ENCODE measurements around the gene CXCL5.

The CXCL5 gene

DNA sequence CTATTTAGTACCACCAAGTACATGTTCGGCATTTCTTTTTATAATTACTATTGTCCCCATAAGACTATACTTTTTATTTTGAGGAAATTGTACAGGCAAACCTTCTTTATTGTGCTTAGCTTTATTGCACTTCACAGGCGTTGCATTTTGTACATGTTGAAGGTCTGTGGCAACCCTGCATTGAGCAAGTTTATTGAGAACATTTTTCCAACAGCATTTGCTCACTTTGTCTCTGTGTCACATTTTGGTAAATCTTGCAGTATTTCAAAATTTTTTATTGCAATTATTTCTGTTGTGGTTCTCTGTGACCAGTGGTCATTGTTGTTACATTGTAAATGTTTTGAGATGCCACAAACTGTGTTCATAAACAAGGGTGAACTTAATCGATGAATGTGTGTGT, 10.8 kb upstream of the CXCL5 start:
- ChIA-PET POLR2A (ENCODE audit: low non-redundant PET) (no interaction called here), CTCF (interaction anchor here (0.6 kb wide), 1 partner anchor 548 kb away, joined by 3 read pairs; no protein-coding TSS in a partner anchor)
- DNase-seq (ENCODE audit: low spot score) = no peak
- TF ChIP-seq, protein P1, sequence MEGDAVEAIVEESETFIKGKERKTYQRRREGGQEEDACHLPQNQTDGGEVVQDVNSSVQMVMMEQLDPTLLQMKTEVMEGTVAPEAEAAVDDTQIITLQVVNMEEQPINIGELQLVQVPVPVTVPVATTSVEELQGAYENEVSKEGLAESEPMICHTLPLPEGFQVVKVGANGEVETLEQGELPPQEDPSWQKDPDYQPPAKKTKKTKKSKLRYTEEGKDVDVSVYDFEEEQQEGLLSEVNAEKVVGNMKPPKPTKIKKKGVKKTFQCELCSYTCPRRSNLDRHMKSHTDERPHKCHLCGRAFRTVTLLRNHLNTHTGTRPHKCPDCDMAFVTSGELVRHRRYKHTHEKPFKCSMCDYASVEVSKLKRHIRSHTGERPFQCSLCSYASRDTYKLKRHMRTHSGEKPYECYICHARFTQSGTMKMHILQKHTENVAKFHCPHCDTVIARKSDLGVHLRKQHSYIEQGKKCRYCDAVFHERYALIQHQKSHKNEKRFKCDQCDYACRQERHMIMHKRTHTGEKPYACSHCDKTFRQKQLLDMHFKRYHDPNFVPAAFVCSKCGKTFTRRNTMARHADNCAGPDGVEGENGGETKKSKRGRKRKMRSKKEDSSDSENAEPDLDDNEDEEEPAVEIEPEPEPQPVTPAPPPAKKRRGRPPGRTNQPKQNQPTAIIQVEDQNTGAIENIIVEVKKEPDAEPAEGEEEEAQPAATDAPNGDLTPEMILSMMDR (conservative IDR thresholded peaks at IDR 0.05; ENCODE audit: low read depth) = no peak
- no peak overlapping the region for H3K27ac ChIP-seq

DNA sequence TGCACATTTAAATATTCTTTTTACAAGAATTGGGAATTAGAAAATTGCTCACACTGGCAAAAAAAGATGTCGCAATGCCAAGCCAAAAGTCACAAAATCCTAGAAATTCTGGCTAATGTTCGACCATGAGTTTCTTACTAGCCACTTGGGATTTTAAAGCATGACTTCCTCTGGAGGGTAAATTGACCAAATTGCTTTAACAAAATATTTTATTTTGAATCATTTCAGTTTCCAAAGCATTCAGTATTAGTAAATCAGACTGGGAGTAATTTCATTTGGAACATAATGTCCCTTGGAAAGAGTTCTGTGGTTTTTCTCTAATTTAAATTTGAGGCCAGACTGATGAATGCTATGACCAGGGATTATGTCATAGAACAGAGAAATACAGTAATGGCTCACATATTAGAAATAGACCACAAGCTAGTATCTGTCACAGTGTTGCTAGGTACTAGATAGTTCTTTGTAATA, 7.6 kb upstream of the CXCL5 start:
- no peak for DNase-seq (ENCODE audit: low spot score)
- no peak overlapping the region for H3K27ac ChIP-seq

DNA sequence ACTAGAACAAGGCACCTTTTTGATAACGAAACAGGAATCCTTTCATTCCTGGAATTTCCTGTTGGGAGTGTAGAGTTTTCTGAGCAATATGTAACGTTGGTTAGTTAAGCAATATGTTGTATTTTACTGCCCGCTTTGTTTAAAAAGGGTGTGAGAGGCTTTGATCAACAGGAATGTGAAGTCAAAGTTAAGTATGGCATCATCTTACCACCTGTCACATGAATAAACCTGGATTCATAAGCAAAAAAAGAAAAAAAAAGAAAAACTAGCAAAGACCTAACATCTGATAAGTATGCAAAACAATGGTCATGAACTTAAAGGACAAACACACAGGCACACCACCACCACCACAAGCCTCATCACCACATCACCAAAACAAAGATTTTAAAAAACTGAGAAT, 7.1 kb upstream of the CXCL5 start:
- peak; percentile 50 for DNase-seq (ENCODE audit: low spot score)
- TF ChIP-seq, protein P1 (conservative IDR thresholded peaks at IDR 0.05; ENCODE audit: low read depth) = no peak
- no peak overlapping the region for H3K27ac ChIP-seq
- POLR2A ChIA-PET (ENCODE audit: low non-redundant PET) = no interaction called here
- CTCF ChIA-PET = no interaction called here

More for the DNA sequence above, 7.6 kb upstream of the CXCL5 start:
- TF ChIP-seq, protein P1 (conservative IDR thresholded peaks at IDR 0.05; ENCODE audit: low read depth) = no peak
- POLR2A ChIA-PET (ENCODE audit: low non-redundant PET) = no interaction called here
- CTCF ChIA-PET = no interaction called here

DNA sequence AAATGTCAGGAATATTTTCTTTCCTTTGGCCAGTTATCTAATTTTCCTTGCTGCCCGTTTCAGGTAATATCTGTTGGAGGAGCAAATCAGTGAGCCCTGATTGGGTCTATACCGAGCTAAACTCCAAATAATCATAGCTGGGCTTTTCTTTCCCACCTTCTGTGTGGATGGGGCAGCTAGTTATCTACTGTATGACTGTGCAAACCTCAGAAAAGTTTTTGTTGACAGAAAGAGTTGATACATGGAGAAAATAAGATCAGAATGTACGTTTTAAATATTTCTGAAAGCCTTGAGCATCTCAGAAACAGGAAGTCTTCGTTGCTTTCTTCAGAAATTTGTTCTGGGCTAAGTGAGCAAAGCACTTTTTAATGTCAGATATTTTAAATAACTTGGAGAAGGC, 6.2 kb upstream of the CXCL5 start:
- ChIA-PET POLR2A (ENCODE audit: low non-redundant PET) (no interaction called here), CTCF (no interaction called here)
- TF ChIP-seq, protein P1 (conservative IDR thresholded peaks at IDR 0.05; ENCODE audit: low read depth) = no peak
- no peak overlapping the region for H3K27ac ChIP-seq
- no peak for DNase-seq (ENCODE audit: low spot score)

DNA sequence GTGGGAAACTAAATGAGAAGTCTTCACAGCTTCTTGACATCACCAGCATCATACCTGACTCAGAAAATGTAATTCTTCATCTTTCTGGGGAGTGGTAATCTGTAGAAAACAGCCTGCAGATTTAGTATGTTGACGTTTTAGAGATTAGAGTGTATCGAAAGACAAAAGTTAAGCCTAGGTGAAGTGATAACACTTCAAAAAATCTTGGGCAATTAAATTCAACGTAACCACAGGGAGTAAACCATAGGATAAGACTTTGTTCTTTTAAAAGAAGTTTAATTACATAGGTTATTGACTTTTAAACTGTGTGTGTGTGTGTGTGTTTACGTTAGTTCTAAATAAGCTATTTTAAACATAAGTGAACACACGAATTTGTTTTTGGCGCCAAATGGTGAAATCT, 1.8 kb upstream of the CXCL5 start:
- TF ChIP-seq, protein P1 (conservative IDR thresholded peaks at IDR 0.05; ENCODE audit: low read depth) = no peak
- no peak for DNase-seq (ENCODE audit: low spot score)
- ChIA-PET POLR2A (ENCODE audit: low non-redundant PET) (no interaction called here), CTCF (interaction anchor here (0.7 kb wide), 1 partner anchor 354 kb away, joined by 3 read pairs; no protein-coding TSS in a partner anchor)
- H3K27ac ChIP-seq = no peak overlapping the region

DNA sequence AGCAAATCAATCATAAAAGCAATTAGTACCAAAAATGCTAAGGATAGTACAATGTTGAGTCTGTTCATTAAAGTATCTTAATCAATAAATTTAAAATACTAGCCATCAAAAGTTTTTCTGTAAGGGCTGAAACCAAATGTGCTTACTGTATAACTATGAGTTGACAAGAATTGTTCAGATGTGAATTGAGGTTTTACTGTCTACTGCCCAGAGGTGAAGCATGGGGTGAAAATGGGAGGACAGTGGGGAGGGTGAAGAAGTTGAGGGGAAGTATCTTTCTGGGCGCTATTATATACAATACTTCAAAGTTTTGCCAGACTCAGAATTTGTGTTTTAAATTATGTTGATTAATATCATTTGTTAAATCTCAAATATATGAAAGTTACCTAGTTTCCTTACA, 6.4 kb downstream of the CXCL5 start:
- CTCF ChIA-PET = no interaction called here
- TF ChIP-seq, protein P1 (conservative IDR thresholded peaks at IDR 0.05; ENCODE audit: low read depth) = no peak
- H3K27ac ChIP-seq = no peak overlapping the region
- DNase-seq (ENCODE audit: low spot score) = no peak
- POLR2A ChIA-PET (ENCODE audit: low non-redundant PET) = no interaction called here

DNA sequence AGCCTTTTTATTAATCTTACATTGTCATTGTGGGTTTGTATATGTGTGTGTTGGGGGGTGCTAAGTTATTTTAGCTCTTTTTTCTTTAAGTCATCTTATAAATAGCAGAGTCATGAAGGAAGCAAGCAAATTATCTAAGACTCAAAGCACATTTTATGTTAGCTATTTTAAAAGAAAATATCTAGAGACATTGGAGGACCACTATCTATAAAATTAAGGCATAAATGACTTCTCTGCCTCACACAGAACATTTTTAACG, 6.8 kb downstream of the CXCL5 start:
- POLR2A ChIA-PET (ENCODE audit: low non-redundant PET) = no interaction called here
- no peak overlapping the region for H3K27ac ChIP-seq
- CTCF ChIA-PET = no interaction called here
- no peak for DNase-seq (ENCODE audit: low spot score)
- TF ChIP-seq, protein P1 (conservative IDR thresholded peaks at IDR 0.05; ENCODE audit: low read depth) = no peak
